Mucosa of stomach (tissue), 1 donor: ENCODE results near the gene WDR45B.
"Not testable (repeated sequence)": the region's sequence is repeated elsewhere in the genome, so short reads cannot be mapped to it uniquely, and the experiment has no call there.

Experiments used
- H3K27me3 ChIP-seq: one replicate; pipeline ENCODE4 v1.7.0; 2013; ENCODE audit warnings: mild to moderate bottlenecking, low read length; ENCODE audit not compliant: control insufficient read depth, insufficient read depth
- H3K36me3 ChIP-seq: one replicate; pipeline ENCODE4 v1.7.0; 2013; ENCODE audit warnings: low read length; ENCODE audit not compliant: control insufficient read depth, insufficient read depth
- H3K4me1 ChIP-seq: one replicate; pipeline ENCODE4 v1.7.0; 2013; ENCODE audit warnings: mild to moderate bottlenecking, low read length; ENCODE audit not compliant: control insufficient read depth, insufficient read depth
- H3K4me3 ChIP-seq: one replicate; pipeline ENCODE4 v1.7.0; 2013; ENCODE audit warnings: low read length
- H3K9ac ChIP-seq: one replicate; pipeline ENCODE4 v1.7.0; 2013; ENCODE audit warnings: mild to moderate bottlenecking, low read length, moderate library complexity
- H3K9me3 ChIP-seq: one replicate; pipeline ENCODE4 v1.7.0; 2013; ENCODE audit warnings: mild to moderate bottlenecking, low read length, moderate library complexity; ENCODE audit not compliant: control insufficient read depth
- donor health status: Pancreatic carcinoma.

Gene WDR45B

GRCh38 chr17:82590216-82590615 lies 58.0 kb downstream of the WDR45B start:
- Histone ChIP-seq H3K9ac (no peak overlapping the region), H3K9me3 (no peaks in the 10 kb centered on the region), H3K4me1 (peaks cover 23% of the 10 kb centered on the region), H3K4me3 (no peak overlapping the region), H3K36me3 (no peaks in the 10 kb centered on the region), H3K27me3 (no peaks in the 10 kb centered on the region)

DNA sequence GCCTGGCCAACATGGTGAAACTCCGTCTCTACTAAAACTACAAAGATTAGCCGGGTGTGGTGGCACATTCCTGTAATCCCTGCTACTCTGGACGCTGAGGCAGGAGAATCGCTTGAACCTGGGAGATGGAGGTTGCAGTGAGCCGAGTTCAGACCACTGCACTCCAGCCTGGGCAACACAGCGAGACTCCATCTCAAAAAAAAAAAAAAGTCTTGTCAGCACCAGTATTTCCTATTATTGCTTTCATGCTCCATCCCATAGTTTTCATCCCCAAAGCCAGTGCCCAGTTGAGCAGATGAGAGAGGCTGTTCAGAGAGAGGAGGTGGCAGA lies 58.4 kb downstream of the WDR45B start:
- H3K36me3 ChIP-seq, result peaks cover 3% of the 10 kb centered on the region
- no peak overlapping the region for H3K9ac ChIP-seq
- H3K4me1 ChIP-seq, result peaks cover 23% of the 10 kb centered on the region
- no peaks in the 10 kb centered on the region for H3K27me3 ChIP-seq
- no peak overlapping the region for H3K4me3 ChIP-seq
- no peaks in the 10 kb centered on the region for H3K9me3 ChIP-seq

GRCh38 chr17:82588266-82589175 lies 59.7 kb downstream of the WDR45B start:
- Histone ChIP-seq H3K4me3 (no peak overlapping the region), H3K36me3 (peaks cover 4% of the 10 kb centered on the region), H3K9ac (no peak overlapping the region), H3K4me1 (peaks cover 16% of the 10 kb centered on the region), H3K9me3 (no peaks in the 10 kb centered on the region), H3K27me3 (no peaks in the 10 kb centered on the region)

GRCh38 chr17:82587234-82588086 lies 60.8 kb downstream of the WDR45B start:
- Histone ChIP-seq H3K27me3 (no peaks in the 10 kb centered on the region), H3K4me1 (peaks cover 7% of the 10 kb centered on the region), H3K9me3 (no peaks in the 10 kb centered on the region), H3K9ac (no peak overlapping the region), H3K4me3 (no peak overlapping the region), H3K36me3 (peaks cover 5% of the 10 kb centered on the region)

- no peak overlapping the region for H3K4me3 ChIP-seq
- H3K9me3 ChIP-seq, result no peaks in the 10 kb centered on the region
- peaks cover 9% of the 10 kb centered on the region for H3K36me3 ChIP-seq
- H3K4me1 ChIP-seq, result no peaks in the 10 kb centered on the region
- no peaks in the 10 kb centered on the region for H3K27me3 ChIP-seq
- no peak overlapping the region for H3K9ac ChIP-seq
Measured at GRCh38 chr17:82586576-82587233, 61.5 kb downstream of the WDR45B start.

DNA sequence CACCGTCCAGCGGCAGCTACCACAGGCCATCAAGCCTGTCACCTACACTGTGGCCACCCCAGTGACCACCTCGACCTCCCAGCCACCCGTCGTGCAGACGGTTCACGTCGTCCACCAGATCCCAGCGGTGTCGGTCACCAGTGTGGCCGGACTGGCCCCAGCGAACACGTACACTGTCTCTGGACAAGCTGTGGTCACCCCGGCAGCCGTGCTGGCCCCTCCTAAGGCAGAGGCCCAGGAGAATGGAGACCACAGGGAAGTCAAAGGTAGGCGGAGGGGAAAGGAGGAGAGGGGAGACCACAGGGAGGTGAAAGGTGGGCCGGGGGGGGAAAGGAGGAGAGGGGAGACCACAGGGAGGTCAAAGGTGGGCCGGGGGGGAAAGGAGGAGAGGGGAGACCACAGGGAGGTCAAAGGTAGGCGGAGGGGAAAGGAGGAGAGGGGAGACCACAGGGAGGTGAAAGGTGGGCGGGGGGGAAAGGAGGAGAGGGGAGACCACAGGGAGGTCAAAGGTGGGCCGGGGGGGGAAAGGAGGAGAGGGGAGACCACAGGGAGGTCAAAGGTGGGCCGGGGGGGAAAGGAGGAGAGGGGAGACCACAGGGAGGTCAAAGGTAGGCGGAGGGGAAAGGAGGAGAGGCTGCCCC lies 62.2 kb downstream of the WDR45B start:
- not testable (repeated sequence) for H3K4me1 ChIP-seq, H3K27me3 ChIP-seq, H3K9me3 ChIP-seq, H3K36me3 ChIP-seq, H3K4me3 ChIP-seq, H3K9ac ChIP-seq

GRCh38 chr17:82583720-82584234 lies 64.5 kb downstream of the WDR45B start:
- Histone ChIP-seq H3K27me3 (no peaks in the 10 kb centered on the region), H3K4me1 (no peaks in the 10 kb centered on the region), H3K9me3 (no peaks in the 10 kb centered on the region), H3K9ac (no peak overlapping the region), H3K36me3 (peaks cover 9% of the 10 kb centered on the region), H3K4me3 (no peak overlapping the region)

- no peaks in the 10 kb centered on the region for H3K4me1 ChIP-seq
- H3K4me3 ChIP-seq, result no peak overlapping the region
- H3K9me3 ChIP-seq, result no peaks in the 10 kb centered on the region
- H3K36me3 ChIP-seq, result peaks cover 9% of the 10 kb centered on the region
- H3K27me3 ChIP-seq, result no peaks in the 10 kb centered on the region
- no peak overlapping the region for H3K9ac ChIP-seq
Measured at GRCh38 chr17:82582709-82583108, 65.5 kb downstream of the WDR45B start.

- no peak overlapping the region for H3K9ac ChIP-seq
- H3K27me3 ChIP-seq, result no peaks in the 10 kb centered on the region
- H3K4me3 ChIP-seq, result no peak overlapping the region
- H3K36me3 ChIP-seq, result peaks cover 9% of the 10 kb centered on the region
- no peaks in the 10 kb centered on the region for H3K9me3 ChIP-seq
- H3K4me1 ChIP-seq, result no peaks in the 10 kb centered on the region
Measured at GRCh38 chr17:82582213-82582612, 66.0 kb downstream of the WDR45B start.

DNA sequence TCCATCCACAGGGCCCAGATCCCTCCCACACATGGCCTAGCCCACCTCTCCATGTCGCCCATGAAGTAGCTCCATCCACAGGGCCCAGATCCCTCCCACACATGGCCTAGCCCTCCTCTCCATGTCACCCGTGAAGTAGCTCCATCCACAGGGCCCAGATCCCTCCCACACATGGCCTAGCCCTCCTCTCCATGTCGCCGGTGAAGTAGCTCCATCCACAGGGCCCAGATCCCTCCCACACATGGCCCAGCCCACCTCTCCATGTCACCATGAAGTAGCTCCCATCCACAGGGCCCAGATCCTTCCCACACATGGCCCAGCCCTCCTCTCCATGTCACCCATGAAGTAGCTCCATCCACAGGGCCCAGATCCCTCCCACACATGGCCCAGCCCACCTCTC lies 68.3 kb downstream of the WDR45B start:
- H3K4me1 ChIP-seq, H3K36me3 ChIP-seq, H3K27me3 ChIP-seq, H3K9ac ChIP-seq, H3K4me3 ChIP-seq, H3K9me3 ChIP-seq: not testable (repeated sequence)

- H3K4me3 ChIP-seq, result no peak overlapping the region
- no peaks in the 10 kb centered on the region for H3K4me1 ChIP-seq
- no peak overlapping the region for H3K9ac ChIP-seq
- H3K27me3 ChIP-seq, result no peaks in the 10 kb centered on the region
- peaks cover 9% of the 10 kb centered on the region for H3K36me3 ChIP-seq
- H3K9me3 ChIP-seq, result no peaks in the 10 kb centered on the region
Measured at GRCh38 chr17:82577300-82577699, 70.9 kb downstream of the WDR45B start.
